ENCODE results near the gene FNBP1L. TPM values are rescaled to one million over a fixed set of nuclear protein-coding genes. Genes with fewer than 3 reads are reported as not detected.

FNBP1L gene
- total and polyA plus RNA-seq, 2 of the 8 experiments (the other 6 are each of a cell fraction or from before 2014, with no cell fraction given), result 48.9 to 95.9 TPM

- no peak for FAIRE-seq
- H4K91ac ChIP-seq (replicated peaks; ENCODE audit: insufficient read length, low read length), result no peak overlapping the region
- H2BK15ac ChIP-seq (ENCODE audit: low read length), result no peak overlapping the region
- H2BK120ac ChIP-seq (replicated peaks; ENCODE audit: low read depth, low read length), result no peak overlapping the region
- no peak overlapping the region for H2AK5ac ChIP-seq (ENCODE audit: low read depth, low read length)
- no peak overlapping the region for H4K5ac ChIP-seq (ENCODE audit: insufficient read length, low read depth, low read length)
- peaks cover 2% of the 10 kb centered on the region in 2 experiments for H4K20me1 ChIP-seq (replicated peaks in 1 of 2; ENCODE audit: control insufficient read depth in 1 of 2, insufficient read depth in 2 of 2, low read length in 2 of 2)
- no peak overlapping the region for H3K4ac ChIP-seq (replicated peaks; ENCODE audit: insufficient read length, low read depth, low read length)
- H3K9ac ChIP-seq (replicated peaks in 1 of 4; ENCODE audit: extremely low read depth in 1 of 4, low read depth in 3 of 4, low read length in 3 of 4), result no peak overlapping the region
- no peak overlapping the region for H4K8ac ChIP-seq (ENCODE audit: extremely low read depth, insufficient read depth, low read length)
- no peaks in the 10 kb centered on the region for H3K23me2 ChIP-seq (ENCODE audit: low read depth, low read length)
- no peak overlapping the region for H3K4me2 ChIP-seq (ENCODE audit: insufficient read depth in 1 of 2, low read depth in 2 of 2, low read length in 2 of 2)
- H3K4me3 ChIP-seq (ENCODE audit: extremely low read depth in 1 of 4, insufficient read depth in 2 of 4, low read depth in 3 of 4, low read length in 4 of 4), result no peak overlapping the region
- TF ChIP-seq PHF8 (conservative IDR thresholded peaks at IDR 0.05; ENCODE audit: low read depth, low read length), result no peak
- TF ChIP-seq BRCA1 (IDR thresholded peaks at IDR 0.05; ENCODE audit: low read depth, low read length), result no peak
- no peak for TF ChIP-seq EGR1 (IDR thresholded peaks at IDR 0.05; ENCODE audit: borderline replicate concordance, low read depth, low read length)
- TF ChIP-seq SIN3A (conservative IDR thresholded peaks at IDR 0.05 in 1 of 2, IDR thresholded peaks at IDR 0.05 in 1 of 2; ENCODE audit: low read depth in 1 of 2, low read length in 2 of 2), result no peak
- no peak for TF ChIP-seq SIRT6 (IDR thresholded peaks at IDR 0.05; ENCODE audit: low read length)
- no peak for TF ChIP-seq NRF1 (IDR thresholded peaks at IDR 0.05; ENCODE audit: low read depth, low read length)
- no peak for TF ChIP-seq HDAC6 (IDR thresholded peaks at IDR 0.05; ENCODE audit: low read depth, low read length)
- TF ChIP-seq CEBPB (IDR thresholded peaks at IDR 0.05; ENCODE audit: low read depth, low read length), result no peak
- no peak for TF ChIP-seq CBX5 (IDR thresholded peaks at IDR 0.05; ENCODE audit: low read depth, low read length)
- TF ChIP-seq JUND (IDR thresholded peaks at IDR 0.05; ENCODE audit: low read length), result no peak
- TF ChIP-seq ZNF274 (IDR thresholded peaks at IDR 0.05; ENCODE audit: borderline replicate concordance, extremely low read depth, low read length), result no peak
- no peak for TF ChIP-seq TAF7 (optimal IDR thresholded peaks at IDR 0.05; ENCODE audit: borderline replicate concordance, low read depth, low read length)
- no peak overlapping the region for H3K14ac ChIP-seq (ENCODE audit: insufficient read length)
- peaks cover 0 to under 1% of the 10 kb centered on the region in 2 experiments; a peak in 1 of 4 replicates for H3K79me2 ChIP-seq (ENCODE audit: control insufficient read depth in 1 of 2, insufficient read depth in 2 of 2, low read length in 2 of 2)
- H3K27me3 ChIP-seq (replicated peaks in 1 of 4; ENCODE audit: control insufficient read depth in 3 of 4, extremely low read depth in 1 of 4, insufficient read depth in 3 of 4, low read length in 3 of 4), result no peaks in the 10 kb centered on the region
- no peak overlapping the region for H3K27ac ChIP-seq (ENCODE audit: low read depth, low read length)
- 90% methylated on average over 2 of the region's 2 CpGs; no CpG with 5 or more reads in 1 of the 2 experiments for WGBS, 2 experiments (ENCODE audit: extremely low coverage in 1 of 2, insufficient coverage in 1 of 2, insufficient read length in 1 of 2, insufficient replicate concordance in 2 of 2, low coverage in 1 of 2, low lambda C conversion rate in 2 of 2, missing lambda C conversion rate in 1 of 2)
- no peaks in the 10 kb centered on the region for H3K9me3 ChIP-seq (ENCODE audit: insufficient read depth in 2 of 2, low read depth in 1 of 2, low read length in 1 of 2)
- H3K4me1 ChIP-seq (replicated peaks in 1 of 4; ENCODE audit: control insufficient read depth in 3 of 4, insufficient read depth in 4 of 4, low read length in 3 of 4), result no peaks in the 10 kb centered on the region
- H2AFZ ChIP-seq (ENCODE audit: low read length), result no peak overlapping the region
- H3K36me3 ChIP-seq (ENCODE audit: control insufficient read depth in 2 of 4, insufficient read depth in 4 of 4, low read length in 3 of 4), result peaks cover 0 to 68% (median 15%) of the 10 kb centered on the region in 4 experiments; a peak in 5 of 8 replicates
- CTCF ChIA-PET (ENCODE audit: partially characterized antibody), result no interaction called here
- DNase-seq (ENCODE audit: low read depth in 1 of 2, low spot score in 2 of 2), result no peak
- H3K23ac ChIP-seq (ENCODE audit: insufficient read length), result no peak overlapping the region
- no peak overlapping the region for H2BK12ac ChIP-seq (ENCODE audit: low read depth, low read length)
- POLR2A ChIA-PET (ENCODE audit: partially characterized antibody), result interaction anchor here (1.2 kb wide), 1 partner anchor 20 kb away, joined by 3 read pairs; no protein-coding TSS in a partner anchor
- H2BK5ac ChIP-seq (ENCODE audit: low read depth, low read length), result no peak overlapping the region
- H3K56ac ChIP-seq (replicated peaks; ENCODE audit: insufficient read length, low read depth, low read length), result no peak overlapping the region
- H3K18ac ChIP-seq (ENCODE audit: extremely low read depth, low read length), result no peak overlapping the region
- H3K79me1 ChIP-seq (ENCODE audit: low read depth, low read length), result no peaks in the 10 kb centered on the region
- no peak overlapping the region for H2BK20ac ChIP-seq (ENCODE audit: low read length)
These were observed 83.3 kb downstream of the FNBP1L start for GRCh38 chr1:93531193-93531592.

Data from H1 (cell line).